Mucosa of descending colon (tissue), 3 donors: ENCODE data around the gene GSK3A. TPM values are rescaled to one million over a fixed set of nuclear protein-coding genes. Genes with fewer than 3 reads are reported as not detected.

Experiments
- ATAC-seq: fragments of 200-7000 bp; cut with Tn5 transposase; one replicate; pipeline ENCODE4 v1.9.1; 2020; ENCODE audit warnings: mild to moderate bottlenecking, moderate library complexity
- DNase-seq, 3 donors: peaks; one replicate each; pipeline ENCODE4 v3.0.0-alpha.2; 2020
- H3K36me3 ChIP-seq: fragments of 200-600 bp; one replicate; pipeline ENCODE4 v1.8.0; 2021; ENCODE audit warnings: low read depth, mild to moderate bottlenecking
- H3K4me1 ChIP-seq: fragments of 200-600 bp; one replicate; pipeline ENCODE4 v1.8.0; 2021; ENCODE audit warnings: low read depth, mild to moderate bottlenecking
- H3K4me3 ChIP-seq: fragments of 200-600 bp; one replicate; pipeline ENCODE4 v1.8.0; 2021; ENCODE audit warnings: mild to moderate bottlenecking
- H3K9me3 ChIP-seq: fragments of 200-600 bp; one replicate; pipeline ENCODE4 v1.8.0; 2021; ENCODE audit warnings: mild to moderate bottlenecking
- CTCF ChIP-seq: fragments of 200-600 bp; IDR thresholded peaks from one replicate; pipeline ENCODE4 v1.8.0; 2022; ENCODE audit warnings: antibody characterized with exemption, mild to moderate bottlenecking
- intact Hi-C, 2 donors: fragments of 100-400 bp; cut with DNase I in 1 of 2; cut with micrococcal nuclease in 1 of 2; formaldehyde crosslinking; loops; one replicate each; pipeline versions ENCODE4 v1.11.0 to v1.11.1; 2022; cut with DNase I, micrococcal nuclease
- total RNA-seq, 3 donors: library from RNA; stranded (reverse); fragmentation: NEBNext Ultra II Directional in 2 of 3; extraction: Animal tissue kit (Norgen Biotek cat#: 25700) in 2 of 3; gene quantifications; one replicate each; pipeline versions ENCODE4 v1.2.1 to v1.2.4, GENCODE V29; 2021 to 2023
- donor health status: DM: no; HTN: no; CAD: no; lungs with moderate emphysema.
- donor health status: DM: no; HTN: no; CAD: no.
- donor health status: DM: no; HTN: yes; CAD: no.

GSK3A gene
- total RNA-seq, 3 donors from 2014 or later, result 41.8 to 52.0 (median 46.9) TPM

DNA sequence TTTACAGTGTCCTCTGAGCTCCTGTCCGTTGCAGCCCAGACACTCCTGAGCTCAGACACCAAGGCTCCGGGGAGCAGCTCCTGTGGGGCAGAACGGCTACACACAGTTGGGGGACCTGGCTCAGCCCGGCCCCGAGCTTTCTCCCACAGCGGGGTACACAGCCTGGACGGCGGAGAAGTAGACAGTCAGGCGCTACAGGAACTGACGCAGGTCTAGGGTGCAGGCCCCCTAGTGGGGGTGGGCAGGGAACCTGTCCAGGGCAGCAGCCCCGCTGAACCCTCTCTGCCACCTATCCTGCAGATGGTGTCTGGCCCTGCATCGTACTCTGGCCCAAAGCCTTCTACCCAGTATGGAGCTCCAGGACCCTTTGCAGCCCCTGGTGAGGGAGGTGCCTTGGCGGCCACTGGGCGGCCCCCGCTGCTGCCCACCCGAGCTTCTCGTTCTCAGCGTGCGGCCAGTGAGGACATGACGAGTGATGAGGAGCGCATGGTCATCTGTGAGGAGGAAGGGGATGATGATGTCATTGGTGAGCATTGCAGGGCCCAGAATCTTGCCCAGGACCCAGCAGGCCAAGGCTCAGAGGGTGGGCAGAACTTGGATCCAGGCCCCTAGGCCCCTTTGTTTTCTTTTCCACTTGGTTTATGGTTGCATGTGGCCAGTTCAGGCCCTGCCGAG lies 46.6 kb upstream of the GSK3A start:
- intact Hi-C loops, result no loop called here
- peaks cover 3% of the 10 kb centered on the region for H3K36me3 ChIP-seq
- peaks cover 20% of the 10 kb centered on the region for H3K4me1 ChIP-seq
- no peak for TF ChIP-seq CTCF
- no peak overlapping the region for H3K4me3 ChIP-seq
- ATAC-seq (no peak), DNase-seq (no peak)
- H3K9me3 ChIP-seq, result no peaks in the 10 kb centered on the region

DNA sequence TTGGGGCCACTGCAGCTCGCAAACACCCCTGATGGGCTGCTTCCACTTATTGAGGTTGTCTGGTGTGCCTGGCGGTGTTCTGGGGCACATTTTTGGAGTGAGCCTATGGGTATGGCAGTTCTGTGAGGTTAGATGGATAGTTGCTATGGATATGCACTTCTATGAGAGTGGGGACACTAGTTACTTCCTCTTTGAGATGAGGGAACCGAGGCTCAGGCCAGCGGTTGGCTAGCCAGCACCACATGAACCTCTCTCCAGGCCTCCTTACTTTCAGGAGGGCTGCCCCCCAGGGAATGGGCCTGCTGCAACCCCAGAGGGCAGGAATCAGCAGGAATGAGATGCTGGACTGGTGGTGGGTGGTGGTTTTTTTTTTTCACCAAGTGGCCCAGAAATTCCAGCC lies 46.0 kb upstream of the GSK3A start:
- DNase-seq (no peak), ATAC-seq (no peak)
- Histone ChIP-seq H3K9me3 (no peaks in the 10 kb centered on the region), H3K4me3 (no peak overlapping the region), H3K36me3 (peaks cover 3% of the 10 kb centered on the region), H3K4me1 (peaks cover 20% of the 10 kb centered on the region)
- intact Hi-C loops, result no loop called here
- TF ChIP-seq CTCF, result no peak

GRCh38 chr19:42287827-42288107 lies 45.4 kb upstream of the GSK3A start:
- Histone ChIP-seq H3K4me3 (no peak overlapping the region), H3K9me3 (no peaks in the 10 kb centered on the region), H3K36me3 (peaks cover 3% of the 10 kb centered on the region), H3K4me1 (peaks cover 26% of the 10 kb centered on the region)
- intact Hi-C loops, result no loop called here
- no peak for ATAC-seq
- no peak for DNase-seq
- TF ChIP-seq CTCF, result no peak

- H3K4me1 ChIP-seq, result peaks cover 31% of the 10 kb centered on the region
- H3K4me3 ChIP-seq, result no peak overlapping the region
- TF ChIP-seq CTCF, result no peak
- H3K9me3 ChIP-seq, result no peaks in the 10 kb centered on the region
- DNase-seq (no peak), ATAC-seq (no peak)
- intact Hi-C loops, result no loop called here
- peaks cover 3% of the 10 kb centered on the region for H3K36me3 ChIP-seq
These were observed 44.8 kb upstream of the GSK3A start for GRCh38 chr19:42287017-42287826.

DNA sequence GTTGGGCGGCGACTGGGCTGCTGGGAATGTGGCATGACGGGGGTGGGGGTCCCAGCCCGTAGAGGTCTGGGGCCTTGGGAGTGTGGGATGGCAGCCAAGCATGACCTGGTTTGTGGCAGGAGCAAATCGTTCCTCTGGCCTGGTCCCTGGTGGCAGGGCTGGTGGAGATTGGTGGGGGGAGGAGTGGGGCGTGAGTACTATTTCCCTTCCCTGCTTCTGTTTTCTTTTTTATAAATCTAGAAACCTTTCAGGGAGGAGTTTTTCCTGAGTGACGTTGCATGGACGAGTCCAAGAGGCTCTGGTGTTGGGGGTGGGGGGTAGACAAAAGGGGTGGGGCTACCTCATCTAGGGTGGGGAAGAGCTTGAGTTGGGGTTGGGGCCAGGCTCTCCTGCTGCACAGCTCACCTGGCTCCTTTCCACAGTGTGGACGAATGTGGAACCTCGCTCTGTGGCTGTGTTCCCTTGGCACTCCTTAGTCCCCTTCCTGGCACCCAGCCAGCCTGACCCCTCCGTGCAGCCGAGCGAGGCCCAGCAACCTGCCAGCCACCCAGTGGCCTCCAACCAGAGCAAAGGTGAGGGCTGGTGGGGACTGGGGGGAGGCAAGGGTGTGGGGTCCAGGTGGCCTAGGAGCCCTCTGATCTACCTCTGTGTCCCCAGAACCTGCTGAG lies 44.1 kb upstream of the GSK3A start:
- Histone ChIP-seq H3K4me3 (no peak overlapping the region), H3K36me3 (peaks cover 3% of the 10 kb centered on the region), H3K4me1 (peaks cover 38% of the 10 kb centered on the region), H3K9me3 (no peaks in the 10 kb centered on the region)
- intact Hi-C loops, result no loop called here
- peak in 1 of 3 donors; percentile 56 for DNase-seq
- no peak for ATAC-seq
- TF ChIP-seq CTCF, result no peak
